CD4-positive, alpha-beta T cell treated with Interleukin-6 at 100 ng/mL for 8 hours (primary cell): ENCODE results near the gene ZNF605.
"Not testable (repeated sequence)": the region's sequence is repeated elsewhere in the genome, so short reads cannot be mapped to it uniquely, and the experiment has no call there.

Experiments used
- DNase-seq: peaks from one replicate; pipeline ENCODE4 v3.0.0-alpha.2; 2020; ENCODE audit warnings: mixed read lengths, low spot score

Gene ZNF605

DNA sequence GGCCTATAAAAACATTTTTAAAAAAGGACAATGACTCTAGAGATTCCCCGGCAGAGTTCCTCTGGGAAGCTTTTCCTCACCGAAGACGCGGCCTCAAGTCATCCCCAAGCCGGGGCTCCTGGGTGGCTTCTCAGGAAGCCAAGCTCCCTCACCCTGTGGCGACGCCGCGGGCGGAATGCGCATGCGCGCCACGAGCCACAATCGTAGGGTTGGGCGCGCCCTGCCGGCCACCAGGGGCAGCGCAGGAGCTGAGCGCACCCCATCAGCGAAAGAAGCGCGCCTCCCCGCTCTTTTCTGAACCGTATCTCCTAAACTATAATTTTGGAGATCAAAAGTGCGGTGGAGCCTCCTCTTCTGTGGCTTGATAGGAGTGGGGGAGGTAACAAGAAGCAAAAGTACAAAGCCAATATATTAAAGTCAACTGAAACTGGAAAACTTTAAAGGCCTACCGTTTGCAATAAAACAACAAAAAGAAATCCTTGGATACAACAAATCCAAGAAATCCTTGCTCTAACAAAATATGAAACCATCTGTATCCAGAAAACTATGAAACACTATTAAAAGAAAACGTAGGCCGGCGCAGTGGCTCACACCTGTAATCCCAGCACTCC, 51.3 kb downstream of the ZNF605 start:
- peak; percentile 90 for DNase-seq

DNA sequence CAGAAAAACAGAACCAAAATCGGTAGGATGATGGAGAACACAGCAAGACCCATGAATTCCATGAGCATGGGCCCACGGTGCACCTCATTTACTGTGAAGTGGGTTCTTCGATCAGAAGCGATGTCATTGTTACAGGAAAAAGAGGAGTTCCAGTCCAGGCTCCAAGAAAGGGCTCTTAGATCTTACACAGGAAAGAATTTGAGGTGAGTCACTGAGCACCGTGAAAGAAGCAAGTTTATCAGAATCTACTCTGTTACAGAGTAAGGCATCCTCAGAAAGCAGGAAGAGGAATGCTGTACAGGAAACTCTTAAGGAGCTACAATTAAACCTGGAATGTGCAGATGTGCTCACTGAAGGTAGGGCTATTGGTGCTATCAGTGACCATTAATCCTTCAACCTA, 57.1 kb downstream of the ZNF605 start:
- DNase-seq, result no peak

DNA sequence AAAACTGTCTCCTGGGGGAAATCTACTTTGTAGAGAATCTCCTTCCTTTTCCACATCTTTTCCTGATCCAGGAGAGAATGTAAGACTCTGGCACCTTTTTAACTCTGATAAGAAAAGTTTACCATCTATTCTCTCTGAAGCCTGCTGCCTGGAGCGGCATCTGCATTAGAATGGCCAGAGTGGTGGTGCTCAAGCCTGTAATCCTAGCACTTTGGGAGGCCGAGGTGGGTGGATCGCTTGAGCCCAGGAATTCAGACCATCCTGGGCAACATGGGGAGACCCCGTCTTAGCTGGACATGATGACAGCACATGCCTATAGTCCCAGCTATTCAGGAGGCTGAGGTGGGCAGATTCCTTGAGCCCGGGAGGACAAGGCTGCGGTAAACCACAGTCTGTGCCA, 67.3 kb downstream of the ZNF605 start:
- DNase-seq, result no peak

DNA sequence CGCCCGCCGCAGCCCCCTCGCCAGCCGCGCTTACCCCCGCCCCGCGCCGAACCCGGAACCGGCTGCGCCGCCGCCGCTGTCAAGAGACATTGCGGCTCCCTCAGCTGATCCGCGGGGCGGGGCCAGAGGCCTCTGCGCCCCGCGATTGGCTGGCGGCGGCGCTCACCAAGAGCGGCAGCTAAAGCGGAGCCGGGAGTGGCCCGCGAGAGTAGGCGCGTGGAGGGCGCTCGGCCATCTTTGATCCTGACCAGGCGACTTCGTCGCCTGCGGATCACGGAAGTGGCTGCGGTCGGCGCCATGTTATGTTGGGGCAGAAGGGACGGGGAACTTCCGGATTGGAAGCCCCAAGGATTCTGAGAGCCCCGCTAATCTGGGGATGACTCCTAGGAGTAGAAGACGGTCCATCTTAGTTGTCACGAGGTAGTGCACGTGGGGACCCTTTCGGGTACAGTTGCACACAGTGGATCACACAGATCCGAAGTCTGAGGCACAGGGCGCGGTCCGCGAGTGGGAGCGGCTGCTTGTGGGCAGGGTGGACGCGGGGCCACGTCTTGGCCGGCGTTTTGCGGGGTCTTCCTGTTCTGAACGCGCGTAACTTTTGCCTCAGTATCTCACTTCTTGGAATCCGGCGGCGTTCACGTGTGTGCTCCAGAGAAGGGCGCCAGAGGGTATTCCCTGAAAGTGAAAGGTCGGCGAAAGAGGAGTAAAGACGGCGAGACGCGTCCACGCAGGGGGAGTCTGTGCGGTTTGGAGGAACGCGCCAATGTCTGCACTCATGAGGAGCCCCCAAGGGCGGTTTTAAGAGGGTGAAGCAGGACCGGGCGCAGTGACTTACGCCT, 68.4 kb downstream of the ZNF605 start, which contains the start of gene CHFR:
CHFR (minus strand) TSS at position 93 of the 839 bp plus-strand sequence. CDS start 277 bp downstream, outside the sequence.
- DNase-seq, result peak; percentile 95

DNA sequence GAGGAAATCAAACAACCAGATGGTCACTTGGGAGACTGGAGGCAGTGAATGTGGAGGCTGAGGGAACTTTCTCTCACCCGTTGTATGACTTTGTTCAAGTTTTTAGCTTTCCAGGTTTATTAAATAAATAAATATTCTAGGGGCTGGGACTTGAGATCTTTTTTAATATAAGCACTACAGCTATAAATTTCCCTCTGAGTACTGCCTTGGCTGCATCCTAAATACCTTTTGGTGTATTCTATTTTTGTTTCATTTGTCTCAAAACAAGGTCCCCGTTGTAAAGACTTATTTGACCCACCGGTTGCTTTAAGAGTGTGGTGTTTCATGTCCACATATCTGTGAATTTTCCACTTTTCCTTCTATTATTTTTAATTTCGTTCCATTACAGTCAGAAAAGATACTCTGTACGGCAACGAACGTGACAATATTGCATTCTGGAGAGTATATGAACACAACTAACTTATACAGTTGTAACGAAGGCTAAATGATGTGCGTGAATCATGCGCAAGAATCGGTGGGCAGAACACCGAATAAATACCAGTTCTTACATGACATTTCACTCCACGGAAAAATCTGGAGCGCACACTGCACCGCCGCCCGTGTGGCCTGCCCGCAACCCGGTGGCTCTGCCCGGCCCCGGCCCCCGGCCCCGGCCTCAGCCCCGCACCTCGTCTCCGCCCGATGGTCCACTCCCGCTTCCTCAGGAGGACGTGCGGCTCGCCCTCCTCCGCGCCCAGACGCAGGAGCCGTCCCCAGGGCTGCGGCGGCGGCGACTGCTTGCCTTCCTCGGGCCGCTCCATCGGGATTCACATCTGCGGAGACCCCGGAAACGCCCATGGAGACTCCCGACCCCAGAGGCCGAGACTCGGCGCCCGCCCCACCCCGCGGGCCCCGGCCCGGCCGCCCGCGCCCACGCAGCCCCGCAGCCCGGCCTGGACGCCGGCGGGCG, 69.3 kb downstream of the ZNF605 start:
- DNase-seq, result no peak

DNA sequence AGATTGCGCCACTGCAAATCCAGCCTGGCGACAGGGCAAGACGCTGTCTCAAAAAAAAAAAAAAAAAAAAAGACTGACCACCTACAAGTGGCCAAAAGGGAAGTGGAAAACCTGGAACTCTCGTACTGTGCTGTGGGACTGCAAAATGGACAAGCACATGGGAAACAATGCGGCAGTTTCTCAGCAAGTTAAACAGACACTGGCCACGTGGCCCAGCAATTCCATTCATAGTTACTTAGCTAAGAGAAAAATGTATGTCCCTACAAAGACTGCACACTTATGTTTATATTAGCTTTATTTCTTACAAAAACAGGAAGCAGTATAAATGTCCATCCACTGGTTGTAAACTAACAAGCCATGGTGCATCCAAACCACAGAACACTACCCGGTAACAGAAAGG, 74.3 kb downstream of the ZNF605 start:
- no peak for DNase-seq

DNA sequence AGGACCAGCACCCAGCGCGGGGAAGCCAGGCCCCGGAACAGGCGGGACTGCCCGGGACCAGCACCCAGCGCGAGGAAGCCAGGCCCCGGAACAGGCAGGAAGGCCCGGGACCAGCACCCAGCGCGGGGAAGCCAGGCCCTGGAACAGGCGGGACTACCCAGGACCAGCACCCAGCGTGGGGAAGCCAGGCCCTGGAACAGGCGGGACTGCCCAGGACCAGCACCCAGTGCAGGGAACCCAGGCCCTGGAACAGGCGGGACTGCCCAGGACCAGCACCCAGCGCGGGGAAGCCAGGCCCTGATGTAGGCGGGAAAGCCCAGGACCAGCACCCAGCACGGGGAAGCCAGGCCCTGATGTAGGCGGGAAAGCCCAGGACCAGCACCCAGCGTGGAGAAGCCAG, 81.5 kb downstream of the ZNF605 start:
- not testable (repeated sequence) for DNase-seq

DNA sequence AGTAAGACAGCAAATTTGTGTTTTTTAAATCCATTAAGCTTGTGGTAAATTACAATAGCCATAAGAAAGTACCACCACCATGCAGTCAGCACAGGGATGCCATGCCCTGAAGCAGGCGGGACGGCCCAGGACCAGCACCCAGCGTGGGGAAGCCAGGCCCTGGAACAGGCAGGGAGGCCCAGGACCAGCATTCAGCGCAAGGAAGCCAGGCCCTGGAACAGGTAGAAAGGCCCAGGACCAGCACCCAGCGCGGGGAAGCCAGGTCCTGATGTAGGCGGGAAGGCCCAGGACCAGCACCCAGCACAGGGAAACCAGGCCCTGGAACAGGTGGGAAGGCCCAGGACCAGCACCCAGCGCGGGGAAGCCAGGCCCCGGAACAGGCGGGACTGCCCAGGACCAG, 81.9 kb downstream of the ZNF605 start:
- DNase-seq, result no peak

DNA sequence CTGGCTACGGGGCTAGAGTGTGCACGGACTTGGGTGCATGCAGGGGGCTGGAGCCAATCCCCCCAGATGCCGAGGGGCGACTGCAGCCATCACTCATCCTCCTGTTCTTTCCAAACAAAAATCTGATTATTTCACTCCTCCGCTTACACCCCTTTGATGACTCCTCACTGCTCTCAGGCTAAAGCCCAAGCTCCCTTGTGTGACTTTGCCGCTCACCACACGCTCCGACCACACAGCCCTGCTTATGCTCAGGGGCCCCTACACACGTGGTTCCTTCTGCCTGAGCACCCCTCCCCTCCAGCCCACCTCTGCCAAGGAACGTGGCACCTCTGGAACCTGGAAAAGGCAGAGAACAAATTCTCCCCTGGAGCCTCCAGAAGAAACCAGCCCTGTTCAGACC, 82.4 kb downstream of the ZNF605 start:
- no peak for DNase-seq

DNA sequence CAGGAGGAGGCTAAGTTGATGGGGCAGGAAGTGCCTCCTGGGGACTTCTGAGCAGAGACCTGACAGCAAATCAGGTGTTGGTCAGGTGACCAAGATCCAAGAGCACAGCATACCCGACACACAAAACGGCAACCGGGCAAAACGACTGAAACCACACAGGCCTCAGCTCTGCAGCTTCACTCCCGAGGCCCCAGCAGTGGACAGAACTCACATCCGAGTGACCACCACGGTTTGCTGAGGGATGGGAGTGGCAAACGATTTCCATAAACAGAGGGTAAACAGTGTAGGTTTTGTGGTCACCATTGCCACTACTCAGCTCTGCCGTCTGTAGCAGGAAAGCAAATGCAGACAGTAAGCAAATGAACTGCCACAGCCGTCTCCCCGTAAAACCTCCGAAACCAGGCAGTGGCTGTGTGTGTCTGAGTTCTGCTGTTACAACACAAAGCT, 83.1 kb downstream of the ZNF605 start:
- DNase-seq, result peak; percentile 37

DNA sequence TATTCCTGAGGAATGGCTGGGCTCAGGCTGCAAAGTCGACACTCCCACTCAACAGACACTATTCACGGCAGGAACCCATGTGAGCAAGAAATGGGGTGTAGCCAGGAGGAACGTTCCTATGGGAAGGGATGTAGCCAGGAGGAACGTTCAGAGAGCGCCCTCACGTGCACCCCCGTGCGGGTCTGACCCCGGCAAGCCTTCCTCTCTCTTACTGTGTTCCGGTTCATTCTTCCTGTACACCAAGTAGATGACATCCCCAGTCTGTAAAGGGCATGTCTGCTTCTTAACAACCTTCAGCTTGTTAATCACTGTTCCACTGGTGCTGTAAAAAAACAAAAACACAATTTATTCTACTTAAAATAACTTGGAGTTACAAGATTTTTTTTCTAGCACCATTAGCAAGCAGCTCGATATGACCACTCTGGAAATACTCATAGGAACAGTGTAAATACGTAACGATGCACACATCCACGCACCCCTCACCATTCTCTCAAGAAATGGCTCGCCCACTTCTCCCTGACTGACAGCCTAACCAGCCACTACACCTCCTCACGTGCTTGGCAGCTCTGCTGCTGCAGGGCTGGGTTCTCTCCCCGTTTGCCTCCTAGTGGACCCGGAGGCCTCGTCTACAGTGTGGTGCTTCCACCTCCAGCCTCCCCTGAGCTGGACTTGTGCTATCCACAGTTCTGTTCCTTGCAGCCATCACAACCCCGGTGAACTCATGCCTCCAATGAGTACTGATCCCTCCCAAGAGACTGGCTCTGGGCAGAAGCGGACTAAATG, 83.8 kb downstream of the ZNF605 start:
- DNase-seq, result no peak

DNA sequence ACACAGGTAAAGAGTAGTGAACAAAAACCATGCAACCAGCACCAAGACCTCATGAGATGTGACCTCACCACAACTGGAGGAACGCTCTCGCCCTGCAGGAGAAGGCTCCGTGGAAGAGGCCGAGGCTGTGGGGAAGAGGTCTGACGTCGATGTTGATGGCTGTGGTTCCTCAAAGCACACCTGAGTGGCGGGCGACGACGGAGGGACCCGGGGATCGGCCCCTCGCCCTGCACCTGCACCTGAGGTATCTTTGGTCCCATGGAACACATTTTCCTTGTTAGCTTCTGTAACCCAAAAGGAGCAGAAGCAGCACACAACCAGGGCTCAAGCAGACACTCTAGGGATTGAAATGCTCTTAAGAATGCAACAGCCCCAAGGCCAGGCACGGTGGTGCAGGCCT, 86.6 kb downstream of the ZNF605 start:
- no peak for DNase-seq
